ENCODE results near the gene NKX2-3. TPM values are rescaled to one million over a fixed set of nuclear protein-coding genes. Genes with fewer than 3 reads are reported as not detected.

Gene NKX2-3
- total and polyA plus RNA-seq, 9 of the 15 experiments (the other 6 are each of a cell fraction or from before 2014, with no cell fraction given): not detected

DNA sequence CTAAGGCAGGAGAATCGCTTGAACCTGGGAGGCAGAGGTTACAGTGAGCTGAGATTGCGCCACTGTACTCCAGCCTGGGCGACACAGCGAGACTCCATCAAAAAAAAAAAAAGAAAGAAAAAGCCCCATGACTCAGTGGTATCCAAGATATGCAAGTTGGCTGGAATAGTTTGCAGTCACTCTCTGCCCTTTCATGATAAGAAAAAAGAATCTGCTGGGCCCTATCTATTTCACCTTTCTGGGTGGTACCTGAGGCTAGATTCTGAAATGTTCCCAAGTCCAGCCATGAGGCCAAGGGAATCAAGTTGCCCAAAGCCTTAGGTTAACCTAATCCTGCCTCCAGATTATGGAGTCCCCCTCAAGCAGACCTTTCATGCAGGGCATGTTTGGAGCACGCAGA is 24.3 kb downstream of the NKX2-3 start:
- in situ Hi-C loops (cut with MboI) (no loop called here), intact Hi-C loops (cut with micrococcal nuclease) (loop anchor here (10.0 kb wide), 1 partner anchor 162 kb away; no protein-coding TSS in a partner anchor)
- Histone ChIP-seq H3K9me3 (replicated peaks; ENCODE audit: control insufficient read depth, insufficient read depth, low read depth, low read length) (no peaks in the 10 kb centered on the region), H3K79me2 (ENCODE audit: control insufficient read depth, insufficient read depth, low read length) (no peaks in the 10 kb centered on the region), H3K27ac (ENCODE audit: extremely low read depth, low read depth, low read length) (no peak overlapping the region), H3K4me1 (replicated peaks in 1 of 2; ENCODE audit: control insufficient read depth in 2 of 2, insufficient read depth in 2 of 2, low read length in 2 of 2) (no peaks in the 10 kb centered on the region), H2AFZ (ENCODE audit: low read depth, low read length) (no peak overlapping the region), H3K4me2 (ENCODE audit: insufficient read depth, low read length) (no peak overlapping the region), H4K20me1 (replicated peaks; ENCODE audit: control insufficient read depth, insufficient read depth, low read length) (no peaks in the 10 kb centered on the region), H3K9me1 (ENCODE audit: control insufficient read depth, insufficient read depth, low read length) (no peaks in the 10 kb centered on the region), H3K27me3 (ENCODE audit: control insufficient read depth in 2 of 2, insufficient read depth in 2 of 2, low read length in 2 of 2) (peaks cover 6 to 22% of the 10 kb centered on the region in 2 experiments; a peak in 4 of 5 replicates), H3K36me3 (ENCODE audit: control insufficient read depth, insufficient read depth, low read length) (no peaks in the 10 kb centered on the region), H3K9ac (ENCODE audit: insufficient read depth in 1 of 2, low read depth in 2 of 2, low read length in 2 of 2) (no peak overlapping the region), H3K4me3 (no peak overlapping the region)
- no peak for TF ChIP-seq SPI1 (IDR thresholded peaks at IDR 0.05; ENCODE audit: borderline replicate concordance, low read depth, low read length)
- TF ChIP-seq, protein P1, sequence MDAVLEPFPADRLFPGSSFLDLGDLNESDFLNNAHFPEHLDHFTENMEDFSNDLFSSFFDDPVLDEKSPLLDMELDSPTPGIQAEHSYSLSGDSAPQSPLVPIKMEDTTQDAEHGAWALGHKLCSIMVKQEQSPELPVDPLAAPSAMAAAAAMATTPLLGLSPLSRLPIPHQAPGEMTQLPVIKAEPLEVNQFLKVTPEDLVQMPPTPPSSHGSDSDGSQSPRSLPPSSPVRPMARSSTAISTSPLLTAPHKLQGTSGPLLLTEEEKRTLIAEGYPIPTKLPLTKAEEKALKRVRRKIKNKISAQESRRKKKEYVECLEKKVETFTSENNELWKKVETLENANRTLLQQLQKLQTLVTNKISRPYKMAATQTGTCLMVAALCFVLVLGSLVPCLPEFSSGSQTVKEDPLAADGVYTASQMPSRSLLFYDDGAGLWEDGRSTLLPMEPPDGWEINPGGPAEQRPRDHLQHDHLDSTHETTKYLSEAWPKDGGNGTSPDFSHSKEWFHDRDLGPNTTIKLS (IDR thresholded peaks at IDR 0.05; ENCODE audit: borderline replicate concordance, low read depth): no peak
- TF ChIP-seq NUFIP1 (IDR thresholded peaks at IDR 0.05; ENCODE audit: partially characterized antibody): no peak
- no peak for TF ChIP-seq BRCA1 (IDR thresholded peaks at IDR 0.05)
- TF ChIP-seq BRCA1 (CRISPR knock-in tag; IDR thresholded peaks at IDR 0.05): no peak
- TF ChIP-seq CBFA2T3 (IDR thresholded peaks at IDR 0.05): peak; percentile 59
- TF ChIP-seq PHB (CRISPR knock-in tag; IDR thresholded peaks at IDR 0.05): no peak
- TF ChIP-seq MAFG (tag; conservative IDR thresholded peaks at IDR 0.05): peak; percentile 37; the same call in 1 of the 2 replicates
- TF ChIP-seq ZNF384 (IDR thresholded peaks at IDR 0.05; ENCODE audit: low read depth, low read length): 0 out of 2 replicates have a peak, but pooled peaks have one; percentile 31
- TF ChIP-seq SP2 (IDR thresholded peaks at IDR 0.05; ENCODE audit: extremely low read depth, low read depth, low read length, poor library complexity, severe bottlenecking): no peak
- TF ChIP-seq CBFA2T2 (conservative IDR thresholded peaks at IDR 0.05): peak; percentile 48; the same call in 1 of the 2 replicates
- ChIA-PET CTCF (ENCODE audit: low intra/inter-chr PET ratio) (interaction anchor here (0.6 kb wide), 1 partner anchor 1006 kb away, joined by 4 read pairs; no protein-coding TSS in a partner anchor), POLR2A (interaction anchor here (0.7 to 1.7 kb wide), 3 partner anchors 22 to 129 kb away, joined by 3 to 6 read pairs (median 3); no protein-coding TSS in a partner anchor)
- BruUV-seq (replicated peaks): no TSS peak
- WGBS (ENCODE audit: insufficient coverage, low coverage, missing lambda C conversion rate): 8% methylated on average over 2 of the region's 5 CpGs
- no peak for FAIRE-seq
- DNase-seq (ENCODE audit: extremely low read depth in 1 of 4, low spot score in 3 of 4): no peak
- no peak for ATAC-seq
